Nephron (organoid): ENCODE data around the gene FREY1.
A peak's percentile ranks its signal among the peaks of the same experiment; 100 is the strongest.

Experiments used
- H3K27ac Mint-ChIP-seq, 3 experiments: 2 replicates each; pipeline ENCODE4 v1.8.0; 2020; ENCODE audit warnings: mixed read lengths in 3 of 3, mild to moderate bottlenecking in 2 of 3, moderate library complexity in 1 of 3
- H3K27me3 Mint-ChIP-seq: 2 replicates; pipeline ENCODE4 v1.8.0; 2021; ENCODE audit warnings: low read depth, mild to moderate bottlenecking, moderate library complexity, mixed read lengths
- H3K36me3 Mint-ChIP-seq: 2 replicates; pipeline ENCODE4 v1.8.0; 2020; ENCODE audit warnings: low read depth, mixed read lengths
- H3K4me1 Mint-ChIP-seq: 2 replicates; pipeline ENCODE4 v1.8.0; 2020; ENCODE audit warnings: mixed read lengths
- H3K4me3 Mint-ChIP-seq, 3 experiments: 2 replicates each; pipeline ENCODE4 v1.8.0; 2020; ENCODE audit warnings: mild to moderate bottlenecking in 3 of 3, mixed read lengths in 3 of 3, moderate library complexity in 2 of 3
- H3K9me3 Mint-ChIP-seq: 2 replicates; pipeline ENCODE4 v1.8.0; 2020; ENCODE audit warnings: mixed read lengths
- CTCF ChIP-seq, 3 experiments: fragments of 200-600 bp; sonication (generic); IDR thresholded peaks; one replicate each; pipeline ENCODE4 v1.5.0; 2021; ENCODE audit warnings: antibody characterized with exemption in 3 of 3; ENCODE audit not compliant: unreplicated experiment in 3 of 3

Gene FREY1

GRCh38 chr11:45915446-45915845 lies 8.4 kb upstream of the FREY1 start:
- H3K4me1 Mint-ChIP-seq: peaks cover 6% of the 10 kb centered on the region
- no peak overlapping the region for H3K27ac Mint-ChIP-seq
- H3K9me3 Mint-ChIP-seq: no peaks in the 10 kb centered on the region
- H3K36me3 Mint-ChIP-seq: peaks cover 6% of the 10 kb centered on the region
- peak overlapping the region; percentile 34 to 79 (median 70) for H3K4me3 Mint-ChIP-seq
- peaks cover 7% of the 10 kb centered on the region for H3K27me3 Mint-ChIP-seq
- no peak for TF ChIP-seq CTCF (IDR thresholded peaks at IDR 0.05; ENCODE audit: unreplicated experiment in 3 of 3)

- H3K4me3 Mint-ChIP-seq: peak overlapping the region; percentile 62 to 77 (median 70)
- H3K27ac Mint-ChIP-seq: no peak overlapping the region
- peaks cover 6% of the 10 kb centered on the region for H3K36me3 Mint-ChIP-seq
- H3K9me3 Mint-ChIP-seq: no peaks in the 10 kb centered on the region
- TF ChIP-seq CTCF (IDR thresholded peaks at IDR 0.05; ENCODE audit: unreplicated experiment in 3 of 3): no peak
- H3K4me1 Mint-ChIP-seq: peaks cover 6% of the 10 kb centered on the region
- H3K27me3 Mint-ChIP-seq: no peaks in the 10 kb centered on the region
These were observed 7.0 kb upstream of the FREY1 start for GRCh38 chr11:45913942-45914635.

- peaks cover 6% of the 10 kb centered on the region for H3K36me3 Mint-ChIP-seq
- H3K27me3 Mint-ChIP-seq: no peaks in the 10 kb centered on the region
- H3K9me3 Mint-ChIP-seq: no peaks in the 10 kb centered on the region
- H3K4me3 Mint-ChIP-seq: peak overlapping the region in 1 of 3 experiments; percentile 17
- H3K4me1 Mint-ChIP-seq: peaks cover 9% of the 10 kb centered on the region
- TF ChIP-seq CTCF (IDR thresholded peaks at IDR 0.05; ENCODE audit: unreplicated experiment in 3 of 3): no peak
- no peak overlapping the region for H3K27ac Mint-ChIP-seq
These were observed 6.4 kb upstream of the FREY1 start for GRCh38 chr11:45913514-45913913.

- Mint-ChIP-seq H3K27ac (no peak overlapping the region), H3K36me3 (peaks cover 6% of the 10 kb centered on the region), H3K4me3 (no peak overlapping the region), H3K27me3 (no peaks in the 10 kb centered on the region), H3K9me3 (no peaks in the 10 kb centered on the region), H3K4me1 (peaks cover 9% of the 10 kb centered on the region)
- no peak for TF ChIP-seq CTCF (IDR thresholded peaks at IDR 0.05; ENCODE audit: unreplicated experiment in 3 of 3)
These were observed 3.6 kb upstream of the FREY1 start for GRCh38 chr11:45910623-45911022.

- no peaks in the 10 kb centered on the region for H3K9me3 Mint-ChIP-seq
- TF ChIP-seq CTCF (IDR thresholded peaks at IDR 0.05; ENCODE audit: unreplicated experiment in 3 of 3): no peak
- no peaks in the 10 kb centered on the region for H3K27me3 Mint-ChIP-seq
- no peak overlapping the region for H3K27ac Mint-ChIP-seq
- peaks cover 9% of the 10 kb centered on the region for H3K4me1 Mint-ChIP-seq
- no peak overlapping the region for H3K4me3 Mint-ChIP-seq
- peaks cover 6% of the 10 kb centered on the region for H3K36me3 Mint-ChIP-seq
These were observed 2.8 kb upstream of the FREY1 start for GRCh38 chr11:45909594-45910475.
